H1 (cell line): Measurements from ENCODE around the gene SLC12A7.

Source experiments
- ATF3 ChIP-seq: IDR thresholded peaks from 2 replicates; pipeline ENCODE4 v1.6.1; 2011; ENCODE audit warnings: low read depth, mild to moderate bottlenecking, low read length; ENCODE audit not compliant: insufficient read depth
- CEBPB ChIP-seq: IDR thresholded peaks from 2 replicates; pipeline ENCODE4 v1.6.1; 2012; ENCODE audit warnings: low read depth, low read length
- CHD1 ChIP-seq: IDR thresholded peaks from 2 replicates; pipeline ENCODE4 v1.6.1; 2012; ENCODE audit warnings: low read depth, low read length, improper control_type of control experiment
- CTCF ChIP-seq, 3 experiments: IDR thresholded peaks; 1 replicate in 2 of 3; 2 replicates in 1 of 3; pipeline versions ENCODE4 v1.5.1 to v1.6.1; 2011; ENCODE audit warnings: low read length in 3 of 3, mild to moderate bottlenecking in 3 of 3, inconsistent platforms in 2 of 3, low read depth in 1 of 3, moderate library complexity in 1 of 3; ENCODE audit not compliant: insufficient read depth in 1 of 3; ENCODE audit errors: control extremely low read depth in 1 of 3
- EZH2 ChIP-seq: fragments of 200-600 bp; sonication (generic); IDR thresholded peaks from 2 replicates; pipeline ENCODE4 v1.7.1; 2012; ENCODE audit warnings: low read depth, mild to moderate bottlenecking, moderate library complexity, low read length, inconsistent platforms; ENCODE audit not compliant: severe bottlenecking
- FOSL1 ChIP-seq: IDR thresholded peaks from 2 replicates; pipeline ENCODE4 v1.6.1; 2011; ENCODE audit warnings: mild to moderate bottlenecking, low read depth, low read length, moderate library complexity; ENCODE audit not compliant: insufficient read depth
- JUND ChIP-seq: IDR thresholded peaks from 2 replicates; pipeline ENCODE4 v1.6.1; 2011; ENCODE audit warnings: mild to moderate bottlenecking, improper control_type of control experiment, low read length
- POLR2A ChIP-seq, 2 experiments: IDR thresholded peaks; 1 replicate in 1 of 2; 2 replicates in 1 of 2; pipeline ENCODE4 v1.6.1; 2011; ENCODE audit warnings: low read depth in 2 of 2, low read length in 2 of 2, mild to moderate bottlenecking in 2 of 2; ENCODE audit errors: control extremely low read depth in 1 of 2
- POLR2AphosphoS5 ChIP-seq: IDR thresholded peaks from 2 replicates; pipeline ENCODE4 v1.6.1; 2011; ENCODE audit warnings: low read depth, low read length
- SIN3A ChIP-seq, 2 experiments: IDR thresholded peaks in 1 of 2; conservative IDR thresholded peaks in 1 of 2; 2 replicates each; pipeline ENCODE4 v1.6.1; 2011 to 2012; ENCODE audit warnings: low read length in 2 of 2, improper control_type of control experiment in 1 of 2, low read depth in 1 of 2, mild to moderate bottlenecking in 1 of 2
- SP1 ChIP-seq: IDR thresholded peaks from 2 replicates; pipeline ENCODE4 v1.6.1; 2011; ENCODE audit warnings: low read depth, low read length
- YY1 ChIP-seq: IDR thresholded peaks from 2 replicates; pipeline ENCODE4 v1.6.1; 2011; ENCODE audit warnings: low read depth, mild to moderate bottlenecking, low read length

GRCh38 chr5:1077491-1078020 is 34.3 kb downstream of the SLC12A7 start:
- TF ChIP-seq POLR2A (IDR thresholded peaks at IDR 0.05; ENCODE audit: control extremely low read depth in 1 of 2, low read depth in 2 of 2, low read length in 2 of 2) (no peak), CTCF (IDR thresholded peaks at IDR 0.05; ENCODE audit: control extremely low read depth in 1 of 3, insufficient read depth in 1 of 3, low read depth in 1 of 3, low read length in 3 of 3) (no peak), YY1 (no peak), POLR2AphosphoS5 (no peak), JUND (no peak), EZH2 (no peak), CHD1 (no peak), SP1 (no peak), FOSL1 (no peak), CEBPB (no peak), ATF3 (no peak), SIN3A (conservative IDR thresholded peaks at IDR 0.05 in 1 of 2, IDR thresholded peaks at IDR 0.05 in 1 of 2; ENCODE audit: low read depth in 1 of 2, low read length in 2 of 2) (no peak)
